ENCODE data around the gene RTL1.

The RTL1 gene

DNA sequence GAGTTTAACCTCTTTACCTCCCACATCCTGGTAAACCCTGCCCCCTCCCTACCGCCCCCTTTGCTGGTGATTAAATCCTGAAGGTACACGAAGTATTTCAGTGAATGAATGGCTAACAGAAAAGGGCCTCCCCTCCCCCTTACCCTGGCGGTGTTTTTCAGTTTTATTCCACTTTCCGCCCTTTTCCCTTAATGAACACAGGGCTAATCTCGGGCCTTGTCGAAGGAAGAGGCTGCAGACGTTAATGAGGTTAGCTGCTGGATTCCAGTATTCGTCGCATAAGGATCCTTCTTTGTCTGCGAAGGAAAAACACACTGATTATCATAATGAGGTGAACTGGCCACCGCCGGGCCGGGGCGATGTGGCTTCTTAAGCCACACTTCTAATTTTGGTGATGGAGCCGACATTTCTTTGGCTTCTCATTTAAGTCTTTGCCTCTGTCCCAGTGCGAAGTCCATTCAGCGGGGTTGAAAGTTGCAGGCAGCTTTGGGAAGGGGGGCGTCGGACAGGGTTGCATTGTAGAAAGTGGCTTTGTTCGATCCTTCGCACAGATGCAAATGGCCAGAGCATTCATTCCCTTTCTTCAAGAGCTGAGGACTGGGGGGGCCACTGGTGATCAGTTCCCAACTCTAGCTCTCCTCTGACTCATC is 71.1 kb downstream of the RTL1 start:
- in situ Hi-C loops (cut with HindIII; ENCODE audit: low sequenced_read_pairs): no loop called here
- no peak overlapping the region for H3K4me3 ChIP-seq (ENCODE audit: low read depth, low read length)
- TF ChIP-seq, protein P1, sequence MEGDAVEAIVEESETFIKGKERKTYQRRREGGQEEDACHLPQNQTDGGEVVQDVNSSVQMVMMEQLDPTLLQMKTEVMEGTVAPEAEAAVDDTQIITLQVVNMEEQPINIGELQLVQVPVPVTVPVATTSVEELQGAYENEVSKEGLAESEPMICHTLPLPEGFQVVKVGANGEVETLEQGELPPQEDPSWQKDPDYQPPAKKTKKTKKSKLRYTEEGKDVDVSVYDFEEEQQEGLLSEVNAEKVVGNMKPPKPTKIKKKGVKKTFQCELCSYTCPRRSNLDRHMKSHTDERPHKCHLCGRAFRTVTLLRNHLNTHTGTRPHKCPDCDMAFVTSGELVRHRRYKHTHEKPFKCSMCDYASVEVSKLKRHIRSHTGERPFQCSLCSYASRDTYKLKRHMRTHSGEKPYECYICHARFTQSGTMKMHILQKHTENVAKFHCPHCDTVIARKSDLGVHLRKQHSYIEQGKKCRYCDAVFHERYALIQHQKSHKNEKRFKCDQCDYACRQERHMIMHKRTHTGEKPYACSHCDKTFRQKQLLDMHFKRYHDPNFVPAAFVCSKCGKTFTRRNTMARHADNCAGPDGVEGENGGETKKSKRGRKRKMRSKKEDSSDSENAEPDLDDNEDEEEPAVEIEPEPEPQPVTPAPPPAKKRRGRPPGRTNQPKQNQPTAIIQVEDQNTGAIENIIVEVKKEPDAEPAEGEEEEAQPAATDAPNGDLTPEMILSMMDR (IDR thresholded peaks at IDR 0.05; ENCODE audit: low read depth, low read length, missing control alignments): no peak
- DNase-seq (ENCODE audit: low read depth): no peak

GRCh38 chr14:100830681-100831080 is 72.8 kb downstream of the RTL1 start:
- TF ChIP-seq, protein P1 (IDR thresholded peaks at IDR 0.05; ENCODE audit: low read depth, low read length, missing control alignments): no peak
- in situ Hi-C loops (cut with HindIII; ENCODE audit: low sequenced_read_pairs): no loop called here
- no peak overlapping the region for H3K4me3 ChIP-seq (ENCODE audit: low read depth, low read length)
- DNase-seq (ENCODE audit: low read depth): no peak

All from astrocyte of the cerebellum (primary cell).